Ramos (cell line): Measurements from ENCODE around the gene LRP3.

Source experiments
- in situ Hi-C: fragments of 300-500 bp; cut with MboI; formaldehyde crosslinking; loops from one replicate; pipeline ENCODE4 v1.14.3; 2022; ENCODE audit warnings: low sequenced_read_pairs; ENCODE audit not compliant: unreplicated experiment

Gene LRP3

DNA sequence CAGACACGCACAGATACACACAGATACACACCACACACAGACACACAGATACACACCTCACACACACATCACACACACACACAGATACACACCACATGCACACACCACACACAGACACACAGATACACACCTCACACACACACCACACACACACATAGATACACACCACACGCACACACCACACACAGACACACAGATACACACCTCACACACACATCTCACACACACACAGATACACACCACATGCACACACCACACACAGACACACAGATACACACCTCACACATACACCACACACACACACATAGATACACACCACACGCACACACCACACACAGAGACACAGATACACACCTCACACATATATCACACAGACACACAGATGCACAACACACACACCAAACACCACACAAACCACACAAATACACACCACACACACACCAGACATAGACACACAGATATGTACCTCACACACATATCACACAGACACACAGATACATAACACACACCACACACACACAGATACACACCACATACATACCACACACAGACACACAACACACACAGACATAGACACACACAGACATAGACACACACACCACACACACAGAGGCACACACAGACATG lies 55.7 kb downstream of the LRP3 start:
- in situ Hi-C loops, result no loop called here

DNA sequence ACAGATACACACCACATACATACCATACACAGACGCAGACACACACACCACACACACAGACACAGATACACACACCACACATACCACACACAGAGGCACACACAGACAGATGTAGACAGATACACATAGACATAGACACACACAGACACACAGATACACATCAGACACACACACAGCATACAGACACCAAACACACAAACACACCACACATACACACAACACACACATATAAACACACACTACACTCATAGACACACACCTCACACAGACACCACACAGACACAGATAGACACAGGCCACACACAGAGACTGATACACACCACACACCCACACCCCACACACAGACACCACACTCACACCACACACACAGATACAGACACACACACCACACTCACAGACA lies 56.4 kb downstream of the LRP3 start:
- in situ Hi-C loops, result no loop called here

DNA sequence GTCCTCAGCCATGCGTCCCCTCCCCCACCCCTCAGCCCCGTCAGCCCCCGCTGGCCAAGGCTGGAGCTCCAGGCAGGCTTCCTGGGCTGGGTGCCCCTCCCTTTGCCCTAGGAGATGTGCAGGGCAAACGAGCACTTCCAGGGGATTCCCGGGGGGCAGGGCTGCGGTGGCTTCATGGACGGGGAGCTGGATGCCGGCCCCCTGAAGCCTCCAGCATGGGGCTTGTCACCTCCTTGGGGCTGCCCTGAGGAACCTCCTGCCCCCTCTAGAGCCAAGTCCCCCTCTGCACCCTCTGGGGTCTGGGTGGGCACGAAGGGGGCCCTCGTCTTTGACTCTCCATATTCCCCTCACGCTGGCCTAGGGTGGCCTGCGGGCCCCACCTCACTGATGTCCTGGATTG lies 56.9 kb downstream of the LRP3 start:
- in situ Hi-C loops, result no loop called here

DNA sequence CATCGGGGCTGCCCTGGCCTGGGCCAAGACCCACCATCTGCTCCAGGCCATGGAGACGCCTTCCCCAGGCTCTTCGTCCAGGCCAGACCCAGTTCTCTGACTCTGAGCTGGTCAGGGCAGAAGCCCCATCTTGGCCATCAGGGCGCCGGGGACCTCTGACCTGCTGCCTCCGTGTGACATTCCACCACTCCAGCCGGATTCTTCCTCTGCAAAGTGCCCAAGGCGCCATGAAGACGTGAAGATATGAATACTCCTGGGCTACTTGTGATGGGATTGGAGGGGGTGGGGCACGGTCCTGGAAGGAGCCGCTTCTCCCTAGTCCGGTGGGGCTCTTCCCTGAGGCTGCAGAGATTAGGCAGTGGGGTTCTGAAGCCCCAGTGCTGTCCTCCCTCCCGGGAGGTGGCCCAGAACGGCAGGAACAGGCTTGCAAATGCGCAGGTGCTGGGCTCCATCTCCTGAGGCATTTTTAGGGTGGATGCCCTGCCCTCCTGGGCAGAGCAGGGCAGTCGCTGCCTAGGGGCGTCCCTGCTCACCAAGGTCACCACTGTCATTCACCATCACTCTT lies 57.5 kb downstream of the LRP3 start:
- in situ Hi-C loops, result no loop called here

DNA sequence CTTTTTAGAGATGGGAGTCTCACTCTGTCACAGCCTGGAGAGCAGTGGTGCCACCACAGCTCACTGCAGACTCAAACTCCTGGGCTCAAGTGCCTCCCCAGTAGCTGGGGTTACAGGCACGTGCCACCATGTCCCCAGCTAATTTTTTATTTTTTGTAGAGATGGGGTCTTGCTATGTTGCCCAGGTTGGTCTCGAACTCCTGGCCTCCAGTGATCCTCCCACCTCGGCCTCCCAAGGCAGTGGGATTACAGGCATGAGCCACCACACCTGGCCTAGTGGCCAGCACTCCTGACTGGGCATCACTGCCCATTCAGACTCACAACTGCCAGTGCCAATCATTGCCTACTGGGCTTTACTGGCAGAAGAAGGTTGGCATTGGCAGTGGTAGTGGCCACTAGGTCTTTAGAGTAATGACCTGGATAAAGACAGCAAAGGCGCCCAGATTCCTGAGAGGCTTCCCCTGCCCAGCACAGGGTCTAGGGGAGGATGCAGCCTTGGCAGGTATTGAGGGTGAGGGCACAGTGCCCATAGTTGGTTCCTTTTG lies 58.4 kb downstream of the LRP3 start:
- in situ Hi-C loops, result no loop called here

DNA sequence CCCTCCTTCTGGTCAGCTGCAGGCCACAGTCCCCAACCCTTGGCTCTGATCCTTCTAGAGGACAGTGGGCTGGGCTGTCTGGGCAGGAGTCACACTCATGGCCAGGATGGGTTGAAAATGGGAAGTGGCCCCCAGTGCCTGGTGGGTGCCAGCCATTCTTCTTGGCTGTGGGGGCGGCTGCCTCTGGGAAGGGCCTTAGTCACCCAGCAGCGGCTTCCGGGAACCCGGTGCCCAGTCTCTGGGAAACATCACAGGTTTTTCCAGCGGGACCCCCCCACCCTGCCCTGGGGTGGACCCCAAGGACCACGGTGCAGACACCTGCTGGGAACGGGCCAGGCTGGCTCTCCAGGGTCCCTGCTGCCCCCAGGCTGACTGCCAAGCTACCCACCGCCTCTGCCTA lies 58.8 kb downstream of the LRP3 start:
- in situ Hi-C loops, result no loop called here

DNA sequence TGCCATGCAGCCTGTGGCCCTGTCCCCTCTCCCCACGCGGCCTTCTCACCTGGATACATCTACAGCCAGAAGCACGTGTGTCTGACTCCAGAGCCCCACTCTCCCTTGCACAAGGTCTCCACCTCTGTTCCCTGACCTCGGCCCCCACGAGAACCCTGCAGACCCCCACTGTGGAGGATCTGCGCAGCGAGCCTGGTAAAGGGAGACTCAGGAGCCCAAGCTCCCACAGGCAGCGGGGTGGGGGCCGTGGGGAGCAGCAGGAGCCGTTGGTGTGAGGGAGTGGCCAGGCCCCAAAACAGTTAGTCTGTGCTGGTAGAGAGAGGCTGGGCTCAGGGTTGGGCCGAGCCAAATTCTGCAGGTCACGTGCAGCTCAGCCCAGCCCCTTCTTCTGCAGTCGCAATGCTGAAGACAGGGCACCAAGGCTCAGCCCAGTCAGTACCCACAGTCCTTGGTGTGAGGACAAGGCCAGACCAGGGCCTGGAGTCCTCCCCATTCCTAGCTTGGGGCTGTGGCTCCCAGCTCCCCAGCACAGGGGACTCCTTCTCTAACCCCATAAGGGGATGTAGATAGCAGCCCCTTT lies 60.2 kb downstream of the LRP3 start:
- in situ Hi-C loops, result no loop called here

DNA sequence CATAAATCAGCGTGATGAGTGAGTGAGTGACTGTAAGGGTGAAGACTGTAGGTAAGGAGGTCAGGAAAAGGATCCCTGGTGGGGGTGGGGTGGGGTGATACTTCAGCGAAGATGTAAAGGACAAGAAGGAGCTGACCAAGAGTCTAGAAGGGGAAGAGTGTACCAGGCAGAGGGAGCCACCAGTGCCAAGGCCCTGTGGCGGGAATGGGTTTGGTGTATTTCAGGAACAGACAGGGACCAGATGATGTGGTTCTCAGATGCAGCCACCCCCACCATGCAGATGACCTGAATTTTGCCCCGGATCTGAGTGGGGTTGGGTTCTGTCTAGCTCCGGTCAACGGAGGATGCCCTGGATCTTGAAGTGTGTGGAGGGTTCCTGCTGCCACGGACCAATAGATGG lies 61.7 kb downstream of the LRP3 start:
- in situ Hi-C loops, result no loop called here

DNA sequence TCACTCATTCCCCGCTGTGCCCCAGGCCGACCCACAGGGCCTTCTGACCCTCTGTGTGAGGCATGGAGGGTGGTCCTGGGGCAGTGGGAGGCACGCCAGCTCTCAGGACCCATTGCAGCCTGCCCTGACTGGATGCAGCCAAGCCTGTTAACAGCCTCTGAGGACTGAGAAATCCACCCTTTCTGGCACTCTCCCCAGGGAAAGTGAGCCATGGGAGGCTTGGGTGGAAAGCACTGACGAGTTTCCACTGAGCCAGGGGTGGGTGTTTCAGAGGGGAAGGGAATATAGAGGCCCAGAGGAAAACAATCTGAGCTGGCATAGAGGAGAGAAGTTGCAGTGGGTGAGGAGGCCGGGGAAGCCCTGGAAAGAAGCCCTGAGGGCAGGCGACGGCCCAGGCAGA lies 62.1 kb downstream of the LRP3 start:
- in situ Hi-C loops, result no loop called here

DNA sequence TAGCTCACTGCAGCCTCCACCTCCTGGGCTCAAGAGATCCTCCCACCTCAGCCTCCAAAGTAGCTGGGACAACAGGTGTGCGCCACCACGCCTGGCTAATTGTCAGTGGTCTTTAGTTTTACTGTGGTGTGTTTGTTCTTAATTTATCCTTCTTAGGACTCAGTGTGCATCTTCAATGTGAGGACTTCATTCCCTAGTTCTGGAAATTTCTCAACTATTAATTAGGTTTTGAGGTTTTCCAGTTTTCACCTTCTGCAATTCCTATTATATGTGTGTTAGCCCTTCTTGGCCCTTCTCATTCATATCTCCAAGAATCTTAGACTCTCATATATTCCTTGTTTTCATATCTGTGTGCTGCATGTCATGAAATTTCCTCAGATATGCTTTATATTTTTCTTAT lies 63.7 kb downstream of the LRP3 start:
- in situ Hi-C loops, result no loop called here
